Gastrocnemius medialis (tissue), 4 donors: ENCODE results near the gene ITPR2. TPM values are rescaled to one million over a fixed set of nuclear protein-coding genes. Genes with fewer than 3 reads are reported as not detected.

Source experiments
- ATAC-seq, 2 donors: fragments of 150-250 bp; one replicate each; pipeline ENCODE4 v1.9.1; 2016
- DNase-seq, 2 donors: peaks; one replicate each; pipeline ENCODE4 v3.0.0-alpha.2; 2019
- H3K27ac ChIP-seq, 4 donors: fragments of 200-600 bp; sonication (generic); 1 replicate in 1 of 4; 2 replicates in 3 of 4; pipeline ENCODE4 v1.5.1; 2016 to 2018; ENCODE audit warnings: mild to moderate bottlenecking in 2 of 4, moderate library complexity in 1 of 4
- H3K27me3 ChIP-seq, 3 donors: fragments of 200-600 bp; sonication (generic) in 2 of 3; 1 replicate in 1 of 3; 2 replicates in 2 of 3; pipeline versions ENCODE4 v1.5.1 to v1.6.0; 2016 to 2019; ENCODE audit warnings: mild to moderate bottlenecking in 1 of 3, moderate library complexity in 1 of 3
- H3K36me3 ChIP-seq, 2 donors: fragments of 200-600 bp; sonication (generic) in 1 of 2; one replicate each; pipeline ENCODE4 v1.5.1; 2017 to 2018
- H3K4me1 ChIP-seq, 2 donors: fragments of 200-600 bp; sonication (generic) in 1 of 2; one replicate each; pipeline ENCODE4 v1.5.1; 2016 to 2017; ENCODE audit warnings: mild to moderate bottlenecking in 2 of 2
- H3K4me3 ChIP-seq, 4 donors: fragments of 200-600 bp; sonication (generic) in 3 of 4; 1 replicate in 1 of 4; 2 replicates in 3 of 4; pipeline ENCODE4 v1.5.1; 2016 to 2019; ENCODE audit warnings: mild to moderate bottlenecking in 2 of 4
- H3K9me3 ChIP-seq, 3 donors: fragments of 200-600 bp; sonication (generic) in 2 of 3; 1 replicate in 1 of 3; 2 replicates in 2 of 3; pipeline ENCODE4 v1.5.1; 2016 to 2019
- POLR2A ChIP-seq, 2 donors: fragments of 450-650 bp; IDR thresholded peaks; one replicate each; pipeline ENCODE4 v1.6.1; 2017; ENCODE audit warnings: antibody characterized with exemption in 2 of 2, mild to moderate bottlenecking in 2 of 2, moderate library complexity in 2 of 2
- in situ Hi-C, 4 donors: fragments of 200-750 bp; cut with MboI; loops; one replicate each; pipeline versions ENCODE4 v1.15.0 to v1.8.0; 2017; ENCODE audit warnings: low sequenced_read_pairs in 4 of 4
- intact Hi-C: fragments of 100-400 bp; cut with DNase I; formaldehyde crosslinking; loops from one replicate; pipeline ENCODE4 v1.15.1; 2023; ENCODE audit warnings: low total_unique reads
- total RNA-seq, 4 donors: library from RNA; depleted of rRNA; stranded (reverse); fragments of >200 nt; gene quantifications; one replicate each; pipeline versions ENCODE4 v1.1.0 to v1.2.3, GENCODE V29; 2016
- TF ChIP-seq, protein P1 (sequence below), 5 experiments: fragments of 450-650 bp in 3 of 5; fragments of 200-600 bp in 2 of 5; sonication (generic) in 2 of 5; IDR thresholded peaks in 4 of 5; conservative IDR thresholded peaks in 1 of 5; 1 replicate in 4 of 5; 2 replicates in 1 of 5; pipeline ENCODE4 v1.5.1; 2016 to 2019; ENCODE audit warnings: antibody characterized with exemption in 5 of 5, mild to moderate bottlenecking in 3 of 5, moderate library complexity in 3 of 5

ITPR2 gene
- total RNA-seq, 4 donors from 2014 or later: 3.8 to 23.8 (median 4.1) TPM

DNA sequence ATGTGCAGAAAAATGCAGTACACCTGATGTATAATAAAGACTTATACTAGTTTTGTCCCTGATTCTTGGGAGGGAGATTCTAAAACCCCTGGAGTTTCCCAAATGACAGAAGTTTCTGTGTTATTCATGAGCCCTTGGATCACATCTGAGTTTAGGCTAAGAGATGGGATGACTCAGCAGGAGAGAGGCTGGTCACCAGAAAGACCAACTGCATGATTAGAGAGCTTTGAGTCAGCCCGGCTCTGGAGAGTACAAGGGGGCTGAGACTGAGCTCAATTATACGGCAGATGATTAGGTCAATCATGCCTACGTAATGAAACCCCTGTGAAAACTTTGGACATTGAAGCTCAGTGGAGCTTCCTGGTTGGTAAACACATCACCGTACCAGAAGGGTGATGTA, 463.4 kb downstream of the ITPR2 start:
- Histone ChIP-seq H3K36me3 (no peaks in the 10 kb centered on the region), H3K27ac (no peak overlapping the region), H3K9me3 (no peaks in the 10 kb centered on the region), H3K27me3 (no peaks in the 10 kb centered on the region), H3K4me1 (peaks cover 0 to 11% of the 10 kb centered on the region in 2 donors), H3K4me3 (no peak overlapping the region)
- intact Hi-C loops: no loop called here
- ATAC-seq (peak; percentile 23 to 39), DNase-seq (no peak)
- TF ChIP-seq, protein P1, sequence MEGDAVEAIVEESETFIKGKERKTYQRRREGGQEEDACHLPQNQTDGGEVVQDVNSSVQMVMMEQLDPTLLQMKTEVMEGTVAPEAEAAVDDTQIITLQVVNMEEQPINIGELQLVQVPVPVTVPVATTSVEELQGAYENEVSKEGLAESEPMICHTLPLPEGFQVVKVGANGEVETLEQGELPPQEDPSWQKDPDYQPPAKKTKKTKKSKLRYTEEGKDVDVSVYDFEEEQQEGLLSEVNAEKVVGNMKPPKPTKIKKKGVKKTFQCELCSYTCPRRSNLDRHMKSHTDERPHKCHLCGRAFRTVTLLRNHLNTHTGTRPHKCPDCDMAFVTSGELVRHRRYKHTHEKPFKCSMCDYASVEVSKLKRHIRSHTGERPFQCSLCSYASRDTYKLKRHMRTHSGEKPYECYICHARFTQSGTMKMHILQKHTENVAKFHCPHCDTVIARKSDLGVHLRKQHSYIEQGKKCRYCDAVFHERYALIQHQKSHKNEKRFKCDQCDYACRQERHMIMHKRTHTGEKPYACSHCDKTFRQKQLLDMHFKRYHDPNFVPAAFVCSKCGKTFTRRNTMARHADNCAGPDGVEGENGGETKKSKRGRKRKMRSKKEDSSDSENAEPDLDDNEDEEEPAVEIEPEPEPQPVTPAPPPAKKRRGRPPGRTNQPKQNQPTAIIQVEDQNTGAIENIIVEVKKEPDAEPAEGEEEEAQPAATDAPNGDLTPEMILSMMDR (IDR thresholded peaks at IDR 0.05 in 4 of 5, conservative IDR thresholded peaks at IDR 0.05 in 1 of 5): no peak
- TF ChIP-seq POLR2A (IDR thresholded peaks at IDR 0.05): no peak
- in situ Hi-C loops: no loop called here

DNA sequence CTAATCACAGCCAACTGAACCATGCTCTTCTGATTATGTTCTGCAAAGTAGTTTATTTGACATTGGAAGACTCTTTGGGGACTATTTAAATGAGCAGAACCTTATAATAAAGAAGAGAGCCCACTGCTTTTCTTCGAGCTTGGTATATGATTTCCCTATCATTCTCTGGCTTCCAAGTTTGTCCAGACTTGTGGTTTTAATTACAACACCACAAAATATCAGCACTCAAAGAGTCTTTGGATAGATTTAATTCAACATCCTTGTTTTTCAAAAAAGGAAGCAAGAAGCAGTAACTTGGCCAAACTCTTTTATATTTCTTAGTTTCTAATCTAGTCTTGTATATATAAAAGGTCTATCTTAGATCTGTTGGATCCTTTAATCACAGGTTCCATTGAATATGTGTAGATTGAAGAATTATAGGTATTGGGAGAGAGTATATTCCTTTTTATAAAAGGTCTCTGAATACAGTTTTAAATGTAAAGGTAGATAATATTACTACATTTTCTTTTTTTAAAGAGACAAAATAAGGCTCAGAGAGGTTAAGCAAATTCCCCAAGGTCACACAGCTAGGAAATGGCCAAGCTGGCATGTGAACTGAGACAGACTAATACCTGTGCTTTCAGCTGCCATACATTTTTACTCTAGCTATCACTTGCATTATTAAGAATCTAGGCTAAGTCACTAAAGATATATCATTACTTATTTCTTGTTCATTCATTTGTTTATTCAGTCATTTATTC, 464.8 kb downstream of the ITPR2 start:
- H3K36me3 ChIP-seq: no peaks in the 10 kb centered on the region
- no peaks in the 10 kb centered on the region for H3K27me3 ChIP-seq
- peaks cover 0 to 11% of the 10 kb centered on the region in 2 donors for H3K4me1 ChIP-seq
- TF ChIP-seq, protein P1 (IDR thresholded peaks at IDR 0.05 in 4 of 5, conservative IDR thresholded peaks at IDR 0.05 in 1 of 5): no peak
- TF ChIP-seq POLR2A (IDR thresholded peaks at IDR 0.05): no peak
- H3K9me3 ChIP-seq: no peaks in the 10 kb centered on the region
- H3K27ac ChIP-seq: no peak overlapping the region
- intact Hi-C loops: no loop called here
- DNase-seq (no peak), ATAC-seq (no peak)
- no peak overlapping the region for H3K4me3 ChIP-seq
- in situ Hi-C loops: no loop called here

DNA sequence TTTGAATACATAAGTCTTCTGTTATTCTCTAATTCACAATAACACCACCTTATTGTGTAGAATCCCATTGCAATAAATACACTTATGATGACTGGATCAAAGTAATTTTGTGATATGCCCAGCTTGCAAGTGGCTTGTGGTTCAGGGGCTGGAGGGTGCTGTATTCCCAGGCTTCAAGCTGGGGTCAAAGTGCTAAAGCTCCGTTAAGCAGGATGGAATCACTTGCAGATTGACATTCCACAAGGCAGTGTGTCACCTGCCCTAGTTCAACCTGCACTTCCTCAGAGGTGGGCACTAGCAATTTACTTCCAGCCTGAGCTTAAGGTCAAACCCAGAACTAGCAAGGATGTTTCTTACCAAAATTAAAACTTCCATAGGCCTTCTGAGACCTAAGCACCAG, 471.0 kb downstream of the ITPR2 start:
- TF ChIP-seq, protein P1 (IDR thresholded peaks at IDR 0.05 in 4 of 5, conservative IDR thresholded peaks at IDR 0.05 in 1 of 5): no peak
- TF ChIP-seq POLR2A (IDR thresholded peaks at IDR 0.05): no peak
- in situ Hi-C loops (no loop called here), intact Hi-C loops (no loop called here)
- Histone ChIP-seq H3K27me3 (no peaks in the 10 kb centered on the region), H3K4me1 (peaks cover 0 to 11% of the 10 kb centered on the region in 2 donors), H3K9me3 (no peaks in the 10 kb centered on the region), H3K27ac (no peak overlapping the region), H3K36me3 (no peaks in the 10 kb centered on the region), H3K4me3 (no peak overlapping the region)
- ATAC-seq (no peak), DNase-seq (no peak)

DNA sequence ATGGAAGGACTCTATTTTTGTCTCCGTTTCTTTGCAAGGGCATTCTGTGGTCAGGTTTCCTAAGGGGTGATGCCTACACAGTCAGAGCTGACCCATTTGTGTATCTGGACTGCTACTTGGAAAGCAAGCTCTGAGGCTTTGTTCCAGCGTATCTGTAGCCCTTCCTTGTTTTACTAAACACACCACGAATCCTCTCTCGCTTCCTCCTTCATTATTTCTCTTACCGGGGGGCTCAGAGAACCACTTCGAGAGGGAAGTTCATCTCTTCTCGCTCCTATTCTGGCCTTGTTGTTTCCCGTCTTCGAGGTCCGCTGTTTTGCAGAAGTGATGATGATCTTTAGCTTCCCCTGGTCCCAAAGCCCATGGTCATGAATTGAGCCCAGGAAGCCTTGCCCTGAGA, 472.9 kb downstream of the ITPR2 start:
- Histone ChIP-seq H3K27ac (no peak overlapping the region), H3K4me1 (peaks cover 0 to 4% of the 10 kb centered on the region in 2 donors), H3K36me3 (no peaks in the 10 kb centered on the region), H3K9me3 (no peaks in the 10 kb centered on the region), H3K27me3 (no peaks in the 10 kb centered on the region), H3K4me3 (no peak overlapping the region)
- TF ChIP-seq, protein P1 (IDR thresholded peaks at IDR 0.05 in 4 of 5, conservative IDR thresholded peaks at IDR 0.05 in 1 of 5): no peak
- no peak for TF ChIP-seq POLR2A (IDR thresholded peaks at IDR 0.05)
- intact Hi-C loops (no loop called here), in situ Hi-C loops (no loop called here)
- peak in 1 of 2 donors; percentile 27 for ATAC-seq
- no peak for DNase-seq
